ENCODE measurements around the gene PSMD13.

The PSMD13 gene

DNA sequence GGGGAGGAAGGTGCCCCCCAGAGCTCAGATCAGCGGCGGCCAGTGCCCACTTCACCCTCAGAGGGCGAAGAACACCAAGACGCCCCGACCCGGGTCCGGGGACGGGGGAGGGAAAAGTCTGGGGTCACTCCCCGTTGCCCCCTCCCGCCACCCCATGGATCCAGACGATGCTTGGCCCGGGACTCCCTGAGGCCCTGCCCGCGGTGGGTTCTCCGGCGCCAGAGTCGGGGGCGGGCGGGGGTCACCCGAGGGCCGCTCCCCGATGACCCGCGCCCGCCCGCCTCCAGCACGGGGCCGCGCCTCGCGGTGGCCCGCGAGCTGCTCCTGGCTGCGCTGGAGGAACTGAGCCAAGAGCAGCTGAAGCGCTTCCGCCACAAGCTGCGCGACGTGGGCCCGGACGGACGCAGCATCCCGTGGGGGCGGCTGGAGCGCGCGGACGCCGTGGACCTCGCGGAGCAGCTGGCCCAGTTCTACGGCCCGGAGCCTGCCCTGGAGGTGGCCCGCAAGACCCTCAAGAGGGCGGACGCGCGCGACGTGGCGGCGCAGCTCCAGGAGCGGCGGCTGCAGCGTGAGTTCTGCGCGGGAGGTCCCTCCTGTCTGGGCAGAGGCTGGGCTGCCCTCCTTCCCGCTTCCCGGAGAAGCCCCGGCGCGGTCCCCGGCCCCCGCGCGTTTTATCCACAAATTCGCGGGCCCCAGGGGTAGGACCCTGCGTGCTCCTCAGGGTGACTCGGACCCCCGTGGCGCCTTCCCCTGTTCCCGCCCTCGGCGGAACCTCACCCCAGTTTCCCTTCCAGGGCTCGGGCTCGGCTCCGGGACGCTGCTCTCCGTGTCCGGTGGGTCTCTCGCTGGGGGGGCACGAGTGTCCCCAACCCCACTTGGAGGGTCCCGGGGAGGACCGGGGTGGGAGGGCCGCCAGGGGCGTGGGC, 42.5 kb downstream of the PSMD13 start:
- DNase-seq: no peak

DNA sequence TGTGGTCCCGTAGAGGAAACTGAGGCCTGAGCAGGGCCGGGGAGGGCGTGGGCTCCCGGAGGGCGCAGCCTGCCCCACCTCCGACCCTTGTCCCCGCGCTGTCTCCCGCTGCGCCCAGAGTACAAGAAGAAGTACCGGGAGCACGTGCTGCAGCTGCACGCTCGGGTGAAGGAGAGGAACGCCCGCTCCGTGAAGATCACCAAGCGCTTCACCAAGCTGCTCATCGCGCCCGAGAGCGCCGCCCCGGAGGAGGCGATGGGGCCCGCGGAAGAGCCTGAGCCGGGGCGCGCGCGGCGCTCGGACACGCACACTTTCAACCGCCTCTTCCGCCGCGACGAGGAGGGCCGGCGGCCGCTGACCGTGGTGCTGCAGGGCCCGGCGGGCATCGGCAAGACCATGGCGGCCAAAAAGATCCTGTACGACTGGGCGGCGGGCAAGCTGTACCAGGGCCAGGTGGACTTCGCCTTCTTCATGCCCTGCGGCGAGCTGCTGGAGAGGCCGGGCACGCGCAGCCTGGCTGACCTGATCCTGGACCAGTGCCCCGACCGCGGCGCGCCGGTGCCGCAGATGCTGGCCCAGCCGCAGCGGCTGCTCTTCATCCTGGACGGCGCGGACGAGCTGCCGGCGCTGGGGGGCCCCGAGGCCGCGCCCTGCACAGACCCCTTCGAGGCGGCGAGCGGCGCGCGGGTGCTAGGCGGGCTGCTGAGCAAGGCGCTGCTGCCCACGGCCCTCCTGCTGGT, 43.4 kb downstream of the PSMD13 start:
- peak; percentile 62 for DNase-seq

DNA sequence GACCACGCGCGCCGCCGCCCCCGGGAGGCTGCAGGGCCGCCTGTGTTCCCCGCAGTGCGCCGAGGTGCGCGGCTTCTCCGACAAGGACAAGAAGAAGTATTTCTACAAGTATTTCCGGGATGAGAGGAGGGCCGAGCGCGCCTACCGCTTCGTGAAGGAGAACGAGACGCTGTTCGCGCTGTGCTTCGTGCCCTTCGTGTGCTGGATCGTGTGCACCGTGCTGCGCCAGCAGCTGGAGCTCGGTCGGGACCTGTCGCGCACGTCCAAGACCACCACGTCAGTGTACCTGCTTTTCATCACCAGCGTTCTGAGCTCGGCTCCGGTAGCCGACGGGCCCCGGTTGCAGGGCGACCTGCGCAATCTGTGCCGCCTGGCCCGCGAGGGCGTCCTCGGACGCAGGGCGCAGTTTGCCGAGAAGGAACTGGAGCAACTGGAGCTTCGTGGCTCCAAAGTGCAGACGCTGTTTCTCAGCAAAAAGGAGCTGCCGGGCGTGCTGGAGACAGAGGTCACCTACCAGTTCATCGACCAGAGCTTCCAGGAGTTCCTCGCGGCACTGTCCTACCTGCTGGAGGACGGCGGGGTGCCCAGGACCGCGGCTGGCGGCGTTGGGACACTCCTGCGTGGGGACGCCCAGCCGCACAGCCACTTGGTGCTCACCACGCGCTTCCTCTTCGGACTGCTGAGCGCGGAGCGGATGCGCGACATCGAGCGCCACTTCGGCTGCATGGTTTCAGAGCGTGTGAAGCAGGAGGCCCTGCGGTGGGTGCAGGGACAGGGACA, 44.1 kb downstream of the PSMD13 start:
- peak; percentile 49 for DNase-seq

DNA sequence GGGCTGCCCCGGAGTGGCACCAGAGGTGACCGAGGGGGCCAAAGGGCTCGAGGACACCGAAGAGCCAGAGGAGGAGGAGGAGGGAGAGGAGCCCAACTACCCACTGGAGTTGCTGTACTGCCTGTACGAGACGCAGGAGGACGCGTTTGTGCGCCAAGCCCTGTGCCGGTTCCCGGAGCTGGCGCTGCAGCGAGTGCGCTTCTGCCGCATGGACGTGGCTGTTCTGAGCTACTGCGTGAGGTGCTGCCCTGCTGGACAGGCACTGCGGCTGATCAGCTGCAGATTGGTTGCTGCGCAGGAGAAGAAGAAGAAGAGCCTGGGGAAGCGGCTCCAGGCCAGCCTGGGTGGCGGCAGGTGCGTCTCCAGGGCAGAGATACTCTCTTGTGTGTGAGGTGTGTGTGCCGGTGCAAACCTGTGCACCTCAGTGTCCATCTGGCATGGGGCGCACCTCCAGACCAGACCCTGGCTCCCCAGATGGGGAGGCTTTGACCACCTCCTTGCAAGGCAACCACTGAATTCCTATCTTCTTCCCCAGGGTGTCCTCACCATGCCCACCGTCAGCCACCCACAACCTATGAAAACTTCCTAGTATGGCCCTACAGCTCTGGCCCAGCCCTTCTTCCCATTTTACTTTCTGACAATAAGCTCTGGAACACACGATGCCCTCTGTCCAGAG, 44.8 kb downstream of the PSMD13 start:
- no peak for DNase-seq

DNA sequence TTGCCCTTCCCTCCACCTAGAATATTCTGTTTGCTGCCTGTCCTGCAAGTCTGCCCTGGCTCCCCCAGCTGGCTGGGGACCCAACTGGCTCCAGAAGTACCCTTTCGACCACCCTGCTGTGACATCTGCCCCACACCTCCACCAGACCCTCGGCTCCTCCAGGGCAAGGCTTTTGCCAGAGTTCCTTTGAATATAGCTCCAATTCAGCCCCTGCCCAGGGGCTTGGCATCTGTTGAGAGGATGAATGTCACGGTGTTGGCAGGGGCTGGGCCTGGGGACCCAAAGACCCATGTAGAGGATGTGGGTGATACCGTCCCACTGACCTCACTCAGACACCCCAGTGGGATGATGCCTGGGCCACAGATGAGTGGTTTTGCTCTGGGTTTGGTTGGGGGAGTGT, 45.4 kb downstream of the PSMD13 start:
- DNase-seq: no peak

DNA sequence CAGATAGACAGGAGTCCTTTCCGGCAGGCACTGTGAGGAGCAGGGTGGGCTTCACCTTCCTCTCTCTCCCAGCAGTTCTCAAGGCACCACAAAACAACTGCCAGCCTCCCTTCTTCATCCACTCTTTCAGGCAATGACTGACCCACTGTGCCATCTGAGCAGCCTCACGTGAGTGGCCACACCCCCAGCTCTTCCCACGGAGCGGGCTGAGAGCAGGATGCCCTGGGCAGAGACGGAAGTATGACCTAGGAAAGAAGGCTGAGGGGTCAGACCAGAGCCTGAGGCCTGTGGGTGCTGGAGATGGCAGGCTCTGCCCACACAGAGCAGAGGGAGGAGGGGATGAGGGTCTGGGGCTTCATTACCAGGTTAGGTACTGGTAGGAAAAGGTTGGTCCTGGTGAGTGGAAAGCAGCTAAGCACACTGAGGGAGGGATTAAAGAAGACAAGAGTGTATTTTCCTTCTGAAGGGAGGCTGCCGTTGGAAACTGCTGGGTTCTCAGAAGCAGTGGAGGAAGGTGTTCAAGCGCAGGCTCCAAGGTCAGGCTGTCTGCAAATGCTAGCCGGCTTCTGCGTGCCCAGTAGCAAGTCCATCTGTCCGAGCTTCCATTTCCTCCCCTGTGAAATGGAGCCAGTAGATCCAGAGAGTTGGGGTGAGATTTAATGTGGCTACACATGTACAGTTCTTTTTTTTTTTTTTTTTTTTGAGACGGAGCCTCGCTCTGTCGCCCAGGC, 46.0 kb downstream of the PSMD13 start:
- DNase-seq: no peak

DNA sequence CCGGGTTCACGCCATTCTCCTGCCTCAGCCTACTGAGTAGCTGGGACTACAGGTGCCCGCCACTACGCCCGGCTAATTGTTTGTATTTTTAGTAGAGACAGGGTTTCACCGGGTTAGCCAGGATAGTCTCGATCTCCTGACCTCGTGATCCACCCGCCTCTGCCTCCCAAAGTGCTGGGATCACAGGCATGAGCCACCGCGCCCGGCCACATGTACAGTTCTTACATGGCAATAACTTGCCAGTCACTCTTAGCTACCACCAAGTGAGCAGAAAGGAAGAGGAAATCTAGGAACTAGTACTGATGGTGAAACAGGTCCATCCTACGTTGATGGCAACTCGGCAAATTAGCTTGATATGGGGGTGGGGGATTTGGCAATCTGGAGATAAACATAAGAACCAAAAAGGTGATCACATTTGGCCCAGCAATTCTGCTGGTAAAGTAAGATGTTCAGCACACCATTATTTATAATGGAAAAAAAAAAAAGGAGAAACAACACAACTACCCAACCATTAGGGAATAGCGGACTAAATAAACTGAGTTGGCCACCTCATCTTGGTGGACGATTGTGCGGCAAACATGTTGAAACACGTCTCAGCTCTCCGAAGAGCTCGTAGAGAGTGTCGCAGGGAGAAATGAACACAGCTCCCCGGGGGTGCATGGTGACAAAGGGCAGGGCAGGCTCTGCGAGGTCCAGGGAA, 46.8 kb downstream of the PSMD13 start:
- no peak for DNase-seq

DNA sequence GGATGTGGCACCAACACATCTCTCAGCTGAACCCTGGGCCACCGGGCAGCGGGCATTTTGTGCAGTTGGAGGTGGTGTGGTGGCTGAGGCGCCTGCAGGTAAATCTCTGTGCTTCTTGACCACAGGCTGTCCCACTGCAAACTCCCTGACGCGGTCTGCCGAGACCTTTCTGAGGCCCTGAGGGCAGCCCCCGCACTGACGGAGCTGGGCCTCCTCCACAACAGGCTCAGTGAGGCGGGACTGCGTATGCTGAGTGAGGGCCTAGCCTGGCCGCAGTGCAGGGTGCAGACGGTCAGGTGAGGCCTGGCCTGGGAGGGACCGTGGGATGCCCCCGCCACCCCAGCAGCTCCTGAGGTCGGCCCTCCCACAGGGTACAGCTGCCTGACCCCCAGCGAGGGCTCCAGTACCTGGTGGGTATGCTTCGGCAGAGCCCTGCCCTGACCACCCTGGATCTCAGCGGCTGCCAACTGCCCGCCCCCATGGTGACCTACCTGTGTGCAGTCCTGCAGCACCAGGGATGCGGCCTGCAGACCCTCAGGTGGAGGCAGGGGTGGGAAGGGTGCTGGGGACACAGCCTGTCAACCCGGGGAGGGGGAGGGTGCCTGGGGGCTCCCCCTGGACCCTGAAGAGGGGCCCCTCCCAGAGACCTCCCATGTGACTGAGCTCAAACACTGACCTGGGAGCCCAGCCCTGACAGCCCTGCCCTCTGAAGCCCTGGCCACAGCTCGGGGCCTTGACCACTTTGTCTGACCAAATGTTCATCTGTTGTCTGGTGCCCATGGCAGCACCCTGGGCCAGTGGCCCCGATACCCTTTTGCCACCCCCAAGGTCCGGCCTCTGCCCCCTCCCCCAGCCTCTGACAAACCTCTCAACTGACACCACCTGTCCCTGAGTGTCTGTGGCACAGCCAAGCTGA, 47.6 kb downstream of the PSMD13 start:
- no peak for DNase-seq

DNA sequence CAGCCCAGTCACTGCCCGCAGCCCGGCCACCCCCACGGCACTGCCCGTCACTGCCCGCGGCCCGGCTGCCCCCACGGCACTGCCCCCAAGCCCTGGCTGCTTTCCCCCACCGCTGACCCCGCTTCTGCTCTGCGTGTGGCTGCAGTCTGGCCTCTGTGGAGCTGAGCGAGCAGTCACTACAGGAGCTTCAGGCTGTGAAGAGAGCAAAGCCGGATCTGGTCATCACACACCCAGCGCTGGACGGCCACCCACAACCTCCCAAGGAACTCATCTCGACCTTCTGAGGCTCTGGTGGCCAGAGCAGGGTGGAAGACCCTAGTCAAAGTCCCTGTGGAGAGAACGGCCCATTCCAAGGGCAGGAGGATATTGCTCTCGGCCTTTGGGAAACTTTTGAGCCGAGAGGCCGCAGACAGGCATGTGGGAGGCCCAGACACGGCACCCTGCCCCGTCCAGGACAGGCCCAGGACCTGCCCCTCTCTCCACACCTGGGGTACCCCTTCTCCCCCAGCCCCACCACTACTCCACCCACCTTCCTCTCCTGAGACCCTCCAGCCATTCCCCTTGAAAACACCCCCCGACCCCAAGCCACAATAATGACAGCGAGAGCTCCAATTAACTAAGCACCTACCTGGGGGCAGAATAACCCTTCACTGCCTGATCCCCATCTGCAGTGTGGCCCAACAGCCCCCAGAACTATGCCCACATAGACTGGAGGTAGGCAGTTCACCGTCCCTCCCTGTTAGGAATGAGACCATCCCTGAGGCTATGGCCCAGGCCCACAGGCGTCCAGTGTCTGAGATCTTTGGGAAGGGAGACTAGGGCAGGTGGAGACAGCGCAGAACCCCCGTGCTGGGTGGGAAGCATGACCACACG, 48.5 kb downstream of the PSMD13 start:
- DNase-seq: no peak

DNA sequence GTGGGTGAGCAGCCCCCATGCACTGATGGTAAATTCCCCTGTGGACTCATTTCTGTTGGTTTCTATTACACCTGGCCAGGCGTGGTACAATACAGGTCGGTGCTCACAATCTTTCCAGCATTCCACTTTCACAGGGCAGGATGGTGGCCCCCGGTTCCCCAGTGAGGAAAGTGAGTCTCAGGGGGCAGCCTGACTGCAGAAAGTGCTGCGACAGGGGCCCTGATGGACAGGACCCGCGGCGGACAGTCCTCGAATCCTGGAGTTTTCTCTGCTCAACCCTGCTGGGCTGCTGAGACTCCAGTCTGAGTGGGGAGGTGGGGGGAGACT, 49.1 kb downstream of the PSMD13 start:
- no peak for DNase-seq

DNA sequence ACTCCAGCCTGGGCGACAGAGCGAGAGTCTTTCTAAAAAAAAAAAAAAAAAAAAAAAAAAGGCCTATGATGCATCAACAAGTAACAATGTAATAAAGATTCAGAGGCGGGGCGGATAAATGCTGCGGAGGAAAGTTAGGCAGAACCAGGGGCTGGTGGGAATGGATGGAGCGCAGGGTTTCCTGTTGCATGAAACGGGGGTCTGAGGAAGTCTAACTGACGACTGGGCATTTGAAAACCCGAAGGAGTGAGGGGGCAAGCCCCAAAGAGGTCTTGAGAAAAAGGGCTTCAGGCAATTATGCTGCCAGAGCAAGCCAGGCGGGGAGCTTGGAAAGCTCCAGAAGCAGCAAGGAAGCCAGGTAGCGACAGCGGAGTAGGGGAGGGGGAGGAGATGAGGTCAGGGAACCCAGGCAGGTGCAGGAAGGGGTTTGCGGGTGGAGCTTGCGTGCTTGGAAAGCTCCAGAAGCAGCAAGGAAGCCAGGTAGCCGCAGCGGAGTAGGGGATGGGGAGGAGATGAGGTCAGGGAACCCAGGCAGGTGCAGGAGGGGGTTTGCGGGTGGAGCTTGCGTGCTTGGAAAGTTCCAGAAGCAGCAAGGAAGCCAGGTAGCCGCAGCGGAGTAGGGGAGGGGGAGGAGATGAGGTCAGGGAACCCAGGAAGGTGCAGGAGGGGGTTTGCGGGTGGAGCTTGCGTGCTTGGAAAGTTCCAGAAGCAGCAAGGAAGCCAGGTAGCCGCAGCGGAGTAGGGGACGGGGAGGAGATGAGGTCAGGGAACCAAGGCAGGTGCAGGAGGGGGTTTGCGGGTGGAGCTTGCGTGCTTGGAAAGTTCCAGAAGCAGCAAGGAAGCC, 50.4 kb downstream of the PSMD13 start:
- peak; percentile 47 for DNase-seq

DNA sequence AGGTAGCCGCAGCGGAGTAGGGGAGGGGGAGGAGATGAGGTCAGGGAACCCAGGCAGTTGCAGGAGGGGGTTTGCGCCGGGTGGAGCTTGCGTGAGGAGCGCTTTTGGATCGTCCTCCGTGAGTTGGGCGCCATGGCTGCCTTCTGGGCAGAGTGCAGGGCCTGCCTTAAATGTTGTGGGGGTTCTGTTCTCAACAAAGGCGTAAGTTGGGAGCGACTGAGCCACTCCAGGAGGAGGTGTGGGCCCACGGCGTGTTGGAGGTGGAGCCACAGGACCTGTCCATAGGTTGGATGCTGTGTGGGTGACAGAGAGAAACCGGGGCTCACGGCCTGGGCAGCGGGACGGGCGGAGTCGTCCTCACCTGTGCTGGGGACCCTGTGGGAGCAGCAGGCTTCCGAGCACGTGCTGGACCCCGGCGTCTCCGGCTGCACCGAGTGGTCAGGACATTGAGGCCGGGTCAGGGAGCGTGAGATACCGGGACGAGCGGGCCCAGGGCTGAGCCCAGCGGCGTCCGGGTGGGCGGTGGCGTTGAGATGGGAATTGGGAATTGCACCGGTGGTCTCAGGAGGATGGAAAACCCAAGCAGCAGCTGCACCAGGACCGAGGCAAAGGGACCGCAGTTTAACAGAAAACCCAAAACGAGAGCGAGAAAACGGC, 51.2 kb downstream of the PSMD13 start:
- DNase-seq: peak; percentile 53

DNA sequence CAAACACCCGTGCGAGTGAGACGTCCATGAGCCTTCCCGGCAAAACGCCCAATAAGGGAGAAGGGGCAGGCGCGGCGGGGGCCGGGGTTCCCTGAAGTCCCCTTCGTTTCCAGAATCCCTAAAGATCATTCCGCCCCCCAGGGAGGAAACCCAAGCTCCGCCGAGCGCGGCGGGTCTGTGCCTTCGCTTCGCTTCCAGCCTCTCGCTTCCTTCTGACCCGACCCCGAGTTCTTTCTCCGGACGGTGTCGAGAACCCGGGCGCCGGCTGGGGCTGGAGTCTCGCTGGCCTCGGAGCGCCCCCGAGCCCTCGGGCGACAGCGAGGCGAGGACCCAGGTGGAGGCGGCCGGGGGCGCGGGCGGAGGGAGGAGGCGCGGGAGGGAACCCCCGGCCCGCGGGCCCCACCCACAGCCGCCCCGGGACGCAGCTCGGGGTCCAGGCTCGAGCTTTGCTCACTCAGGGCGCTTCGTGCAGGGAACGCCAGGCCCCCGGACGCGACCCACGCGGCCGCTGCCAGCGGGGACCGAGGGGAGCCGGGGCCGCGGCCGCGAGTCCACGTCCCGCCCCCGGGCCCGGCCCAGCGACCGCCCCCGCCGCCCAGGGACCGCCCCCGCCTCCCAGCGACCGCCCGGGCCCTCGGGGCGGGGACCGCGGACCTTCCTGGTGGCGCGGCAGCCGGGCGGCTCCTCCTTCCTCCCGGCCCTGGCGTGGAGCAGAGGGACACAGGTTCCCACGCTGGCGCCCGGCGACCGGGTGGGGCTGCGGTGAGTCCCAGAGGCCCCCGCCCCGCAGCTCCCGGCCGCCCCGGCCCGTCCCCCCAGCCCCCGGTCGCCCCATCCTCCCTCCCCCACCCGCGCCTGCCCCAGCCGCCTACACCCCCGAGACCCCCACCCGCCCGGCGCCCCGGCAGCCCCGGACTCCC, 52.0 kb downstream of the PSMD13 start, which contains the start of gene PGGHG:
Gene PGGHG (plus strand): TSS at position 649 of the 920 bp plus-strand sequence. CDS start 691 bp downstream, outside the sequence.
- DNase-seq: peak; percentile 50

DNA sequence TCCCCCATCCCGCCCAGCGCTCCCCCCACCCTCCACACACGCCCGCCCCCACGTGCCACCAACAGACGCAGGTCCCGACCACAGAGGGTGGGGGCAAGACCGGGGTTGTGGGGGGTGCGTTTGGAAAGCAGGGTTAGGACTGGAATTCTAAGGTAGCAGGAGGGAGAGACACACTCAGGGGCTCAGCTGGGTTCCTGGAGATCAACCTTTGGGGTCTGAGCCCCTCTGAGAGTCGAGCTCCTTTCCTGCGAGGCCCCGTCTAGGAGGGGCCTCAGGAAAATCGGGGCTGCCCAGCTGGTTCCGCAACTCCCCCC, 52.6 kb downstream of the PSMD13 start:
- no peak for DNase-seq

DNA sequence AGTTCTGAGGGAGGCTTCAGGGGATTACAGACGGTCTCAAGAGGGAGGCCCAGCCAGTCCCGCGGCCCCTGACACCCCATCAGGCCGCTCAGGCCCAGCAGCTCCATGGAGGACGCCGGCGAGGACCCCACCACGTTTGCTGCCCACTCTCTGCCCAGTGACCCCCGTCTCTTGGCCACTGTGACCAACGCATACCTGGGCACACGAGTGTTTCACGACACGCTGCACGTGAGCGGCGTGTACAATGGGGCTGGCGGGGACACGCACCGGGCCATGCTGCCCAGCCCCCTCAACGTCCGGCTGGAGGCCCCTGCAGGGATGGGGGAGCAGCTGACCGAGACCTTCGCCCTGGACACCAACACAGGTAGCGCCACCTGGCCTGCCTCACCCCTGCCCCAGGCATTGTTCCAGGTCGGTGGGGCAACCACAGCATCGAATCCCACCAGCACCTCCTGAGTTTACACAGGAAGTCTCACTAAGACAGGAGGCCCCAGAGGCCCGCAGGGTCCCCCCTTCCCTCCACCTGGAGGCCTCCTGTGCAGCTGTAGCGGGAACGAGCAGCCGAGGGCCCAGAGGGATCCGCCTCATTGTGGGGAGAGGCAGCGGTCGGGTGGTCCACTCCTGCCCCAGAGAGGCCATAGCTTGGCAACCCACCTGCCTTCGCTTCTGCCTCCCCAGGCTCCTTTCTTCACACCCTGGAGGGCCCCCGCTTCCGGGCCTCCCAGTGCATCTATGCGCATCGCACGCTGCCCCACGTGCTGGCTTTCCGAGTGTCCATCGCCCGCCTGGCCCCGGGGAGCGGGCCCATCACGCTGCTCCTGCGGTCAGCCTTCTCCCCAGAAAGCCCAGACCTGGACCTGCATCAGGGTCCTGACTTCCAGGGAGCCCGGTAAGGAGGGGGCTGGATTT, 53.2 kb downstream of the PSMD13 start:
- peak; percentile 16 for DNase-seq

Data from stimulated activated CD4-positive, alpha-beta T cell treated with anti-CD3 and anti-CD28 coated beads, Interleukin-4, amount 100 ng/mL, for 1 hour (primary cell).